ENCODE data around the gene SHC1.

Gene SHC1

DNA sequence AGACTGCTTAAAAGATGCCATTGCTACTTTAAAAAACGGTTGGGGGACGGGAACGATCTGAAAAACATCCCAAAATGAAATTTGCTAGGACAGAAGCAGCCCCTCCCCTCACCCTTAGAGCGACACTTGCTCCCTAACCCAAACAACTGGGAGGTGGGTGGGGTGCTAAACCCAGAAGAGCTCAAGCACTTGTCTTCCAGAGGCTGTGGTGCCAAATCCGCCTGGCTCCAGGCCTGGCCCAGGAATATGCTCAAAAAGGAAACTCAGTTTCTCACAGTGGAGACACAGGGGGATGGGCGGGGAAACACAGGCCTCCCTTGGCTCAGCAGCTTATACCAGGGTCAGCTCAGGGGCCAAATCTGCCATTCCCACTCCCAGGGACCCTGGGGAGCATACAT is 14.0 kb downstream of the SHC1 start:
- DNase-seq, result no peak

DNA sequence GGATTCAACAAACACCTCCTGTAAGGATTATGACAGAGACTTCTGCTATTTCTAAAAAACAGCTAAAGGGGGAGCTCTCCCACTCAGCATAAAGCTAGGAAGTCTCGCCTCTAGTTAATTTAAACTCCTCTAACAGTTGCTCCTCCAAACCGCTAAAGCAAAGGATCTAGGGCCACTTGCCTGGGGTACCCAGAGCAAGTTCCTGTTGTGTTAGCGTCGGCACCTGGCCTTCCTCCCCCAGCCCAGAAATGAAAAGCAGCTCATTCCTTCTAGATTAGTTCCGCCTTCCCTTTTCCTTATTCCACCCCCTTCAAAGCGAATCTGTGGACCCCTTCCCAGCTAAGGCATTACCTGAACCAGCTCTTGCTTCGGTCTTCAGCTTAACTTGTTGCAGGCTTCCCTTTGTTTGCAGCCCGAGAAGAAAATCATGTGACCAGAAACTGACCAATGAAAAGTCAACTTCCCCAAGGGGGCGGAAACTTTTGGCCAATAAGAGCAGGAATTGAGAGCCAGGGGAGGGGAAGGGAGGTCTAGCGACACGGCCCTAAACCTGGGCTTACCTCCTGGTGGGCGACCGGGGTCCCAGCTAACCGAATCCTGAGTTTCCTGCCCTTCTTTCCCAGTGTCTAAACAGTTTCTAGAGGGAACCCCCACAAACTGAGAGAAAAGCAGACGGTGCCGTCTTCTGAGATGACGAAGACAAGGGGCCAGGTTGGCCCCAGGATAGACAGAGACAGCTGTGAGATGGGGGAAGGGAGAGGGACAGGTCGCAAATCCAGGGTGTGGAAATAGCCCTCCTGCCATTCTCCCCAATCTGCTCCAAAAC is 14.6 kb downstream of the SHC1 start, which contains the start of gene PBXIP1:
PBXIP1 (minus strand) TSS at position 382 of the 826 bp plus-strand sequence. CDS start 2,378 bp downstream, outside the sequence.
- peak; percentile 81 for DNase-seq

DNA sequence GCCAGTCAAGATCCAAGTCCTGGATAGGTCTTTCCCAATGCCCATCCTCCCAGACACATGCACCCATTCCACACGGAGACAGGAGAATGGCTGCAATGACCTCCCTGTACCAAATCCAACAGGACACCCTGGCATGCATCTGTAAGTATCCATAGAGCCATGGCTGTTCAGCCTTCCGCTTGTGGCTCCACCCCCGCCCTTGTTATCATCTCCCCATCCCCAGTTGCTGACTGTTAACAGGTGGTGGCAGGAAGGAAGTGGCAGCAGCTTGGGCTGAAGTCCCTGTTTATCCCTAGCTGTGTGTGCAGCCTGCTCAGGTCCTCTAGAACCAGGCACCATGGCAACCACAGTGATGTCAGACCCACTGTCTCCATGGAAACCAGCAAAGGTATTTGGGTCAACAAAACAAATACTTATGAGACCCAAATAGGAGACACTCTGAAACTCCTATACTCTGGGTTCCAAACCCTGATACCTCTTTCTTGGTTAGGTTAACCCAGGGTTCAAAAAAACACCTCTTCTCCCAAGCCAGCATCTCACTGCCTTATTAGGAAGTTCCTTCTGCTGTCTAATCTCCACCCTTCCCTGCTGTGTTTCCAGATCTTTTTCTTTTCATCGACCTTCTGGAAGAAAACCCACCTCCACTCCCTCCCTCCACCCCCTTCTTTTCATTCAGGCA is 15.4 kb downstream of the SHC1 start:
- peak; percentile 85 for DNase-seq

DNA sequence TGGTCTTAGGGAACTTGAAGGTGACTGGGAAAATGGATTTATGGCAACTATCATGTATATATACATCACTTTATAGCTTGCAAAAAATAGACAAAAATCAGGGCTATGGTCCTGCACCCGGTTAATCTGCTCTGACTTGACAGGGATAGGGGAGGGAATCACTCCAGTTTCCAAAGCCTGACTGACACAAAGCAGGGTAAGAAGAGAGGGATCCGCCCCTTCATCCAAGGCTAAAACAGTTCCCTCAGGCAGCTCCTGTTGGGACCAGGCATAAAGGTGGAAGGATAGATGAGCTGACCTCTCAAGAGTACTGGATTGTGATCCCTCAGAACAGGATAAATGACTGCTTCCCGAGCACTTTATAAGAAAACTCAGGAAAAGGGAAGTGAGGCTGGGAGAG is 16.0 kb downstream of the SHC1 start:
- DNase-seq, result no peak

DNA sequence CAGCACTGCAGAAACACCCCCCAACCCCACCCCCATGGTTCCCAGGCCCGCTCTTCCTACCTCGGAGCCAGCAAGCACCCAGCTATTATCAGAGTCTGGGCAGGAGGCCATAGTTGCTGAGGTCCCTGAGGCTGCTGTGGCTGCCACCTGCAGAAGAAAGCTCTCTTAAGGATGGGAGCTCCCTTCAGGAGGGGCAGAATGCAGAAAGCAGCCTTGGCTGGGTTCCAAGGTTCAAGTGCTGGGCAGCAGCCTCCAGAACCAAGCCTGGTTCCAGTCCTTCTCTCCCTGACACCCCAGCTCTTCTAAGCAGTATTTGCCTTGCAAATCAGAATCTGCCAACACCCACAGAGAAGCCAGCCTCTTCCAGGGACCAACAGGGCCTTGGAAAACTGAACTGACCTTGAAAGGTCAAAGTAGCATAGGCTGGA is 16.9 kb downstream of the SHC1 start:
- no peak for DNase-seq

DNA sequence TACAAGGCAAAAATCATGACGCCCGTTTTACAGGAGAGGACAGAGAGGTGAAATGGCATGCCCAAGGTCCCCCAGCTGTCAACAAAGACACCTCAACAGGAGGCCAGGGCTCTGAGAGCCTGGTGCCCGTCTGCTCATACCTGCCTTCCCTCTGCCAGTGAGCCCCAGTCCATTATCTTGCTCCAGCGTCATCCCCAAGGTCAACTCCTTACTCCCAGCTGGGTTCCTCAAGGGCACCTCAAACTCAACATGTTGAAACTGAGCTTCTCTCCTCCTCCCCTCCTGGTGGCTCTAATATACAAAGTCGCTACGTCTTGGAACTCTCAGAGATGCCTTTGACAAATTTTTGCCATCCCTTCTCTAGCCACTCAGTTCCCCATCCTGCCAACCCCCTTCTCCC is 17.9 kb downstream of the SHC1 start:
- no peak for DNase-seq

DNA sequence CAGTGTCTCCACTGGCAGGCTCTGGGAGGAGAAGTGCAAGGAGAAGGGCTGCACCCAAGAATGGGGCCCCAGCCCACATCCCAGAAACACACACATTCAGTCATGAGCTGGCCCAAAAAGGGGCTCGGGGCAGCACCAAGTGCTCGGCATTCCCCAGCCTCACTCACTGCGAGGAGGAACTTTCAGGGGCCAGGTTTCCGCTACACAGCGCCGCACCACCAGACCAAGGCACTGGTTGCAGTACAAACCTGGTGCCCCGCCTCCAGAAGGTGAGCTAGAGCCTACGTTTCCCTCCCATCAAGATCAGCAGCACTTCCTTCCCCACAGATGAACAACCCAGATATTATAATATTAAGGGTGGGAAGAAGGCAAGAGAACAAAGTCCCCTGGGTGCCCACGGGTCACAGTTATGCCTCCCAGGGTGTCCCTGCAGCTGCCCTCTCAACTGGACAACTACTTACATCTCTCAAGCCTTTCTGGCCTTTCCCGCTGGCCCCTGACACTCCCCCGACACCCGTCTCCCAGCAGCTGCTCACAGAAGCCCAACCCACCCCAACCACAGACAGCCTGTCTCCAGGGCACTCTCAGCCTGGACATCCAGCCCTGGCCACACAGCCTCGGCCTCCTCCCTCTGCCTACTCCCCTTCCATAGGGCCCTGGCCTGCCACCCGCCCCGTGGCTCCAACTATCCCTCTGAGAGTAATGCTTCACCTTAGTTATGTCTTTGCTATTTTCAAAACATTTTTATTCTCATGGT is 18.5 kb downstream of the SHC1 start:
- DNase-seq, result peak; percentile 67

DNA sequence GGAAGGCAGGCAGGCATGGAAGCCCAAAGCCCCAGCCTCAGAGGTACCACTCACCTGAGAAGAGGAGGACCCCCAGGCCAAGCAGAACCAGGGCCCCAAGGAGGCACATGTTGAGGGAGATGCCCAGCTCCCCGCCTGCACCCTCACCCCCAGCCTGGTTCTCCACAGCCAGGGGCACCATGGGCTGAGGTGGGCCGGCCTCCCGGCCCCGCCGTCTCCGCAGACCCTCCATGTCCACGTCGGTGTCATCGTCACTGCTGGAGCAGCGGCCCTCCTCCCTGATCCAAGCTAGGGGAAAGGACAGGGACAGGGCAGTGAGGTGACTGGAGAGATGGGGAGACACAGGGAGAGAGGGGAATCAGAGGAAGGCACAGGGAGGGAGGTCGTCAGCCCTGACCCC is 22.5 kb downstream of the SHC1 start:
- no peak for DNase-seq

DNA sequence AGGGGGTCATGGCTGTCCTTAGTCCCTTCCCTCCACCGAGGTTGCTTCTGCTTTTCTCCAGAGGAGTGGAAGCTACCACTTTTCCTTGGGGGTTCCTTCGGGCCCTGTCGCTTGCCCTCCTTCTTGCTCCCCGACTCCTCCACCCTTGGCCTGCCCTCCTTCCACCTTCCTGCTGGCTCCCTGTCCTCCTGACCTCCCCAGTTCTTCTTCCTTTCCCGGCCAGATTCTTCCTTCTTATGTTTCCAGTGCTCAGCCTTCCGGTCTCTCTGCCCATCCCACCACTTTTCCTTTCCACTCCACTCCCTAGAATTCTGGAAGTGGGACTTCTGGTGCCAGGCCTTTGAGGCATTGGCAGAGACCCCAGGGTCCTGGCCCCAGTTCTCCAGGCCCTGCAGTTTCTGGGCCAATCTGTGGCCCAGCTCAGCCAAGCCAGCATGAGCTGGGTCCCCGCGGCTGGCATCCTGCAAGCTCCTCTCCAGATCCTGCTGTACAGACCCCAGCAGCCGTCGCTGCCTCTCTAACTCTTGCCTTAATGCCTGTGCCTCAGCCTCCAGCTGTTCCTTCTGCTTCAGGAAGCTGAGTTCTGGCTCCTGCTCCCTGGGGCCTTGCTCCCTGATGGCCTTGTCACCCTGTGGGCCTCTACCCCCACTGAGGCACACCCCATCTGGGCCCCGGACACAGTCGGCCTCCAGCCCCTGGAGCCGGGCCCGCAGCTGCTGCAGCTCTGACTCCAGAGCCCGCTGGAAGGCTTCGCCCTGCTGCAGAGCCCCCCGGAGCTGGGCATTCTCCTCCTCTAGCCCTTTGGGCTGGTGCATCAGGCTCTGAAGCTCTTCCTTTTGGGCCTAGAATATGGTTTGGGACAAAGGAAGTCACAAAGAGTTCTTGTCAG is 24.3 kb downstream of the SHC1 start:
- DNase-seq, result no peak

DNA sequence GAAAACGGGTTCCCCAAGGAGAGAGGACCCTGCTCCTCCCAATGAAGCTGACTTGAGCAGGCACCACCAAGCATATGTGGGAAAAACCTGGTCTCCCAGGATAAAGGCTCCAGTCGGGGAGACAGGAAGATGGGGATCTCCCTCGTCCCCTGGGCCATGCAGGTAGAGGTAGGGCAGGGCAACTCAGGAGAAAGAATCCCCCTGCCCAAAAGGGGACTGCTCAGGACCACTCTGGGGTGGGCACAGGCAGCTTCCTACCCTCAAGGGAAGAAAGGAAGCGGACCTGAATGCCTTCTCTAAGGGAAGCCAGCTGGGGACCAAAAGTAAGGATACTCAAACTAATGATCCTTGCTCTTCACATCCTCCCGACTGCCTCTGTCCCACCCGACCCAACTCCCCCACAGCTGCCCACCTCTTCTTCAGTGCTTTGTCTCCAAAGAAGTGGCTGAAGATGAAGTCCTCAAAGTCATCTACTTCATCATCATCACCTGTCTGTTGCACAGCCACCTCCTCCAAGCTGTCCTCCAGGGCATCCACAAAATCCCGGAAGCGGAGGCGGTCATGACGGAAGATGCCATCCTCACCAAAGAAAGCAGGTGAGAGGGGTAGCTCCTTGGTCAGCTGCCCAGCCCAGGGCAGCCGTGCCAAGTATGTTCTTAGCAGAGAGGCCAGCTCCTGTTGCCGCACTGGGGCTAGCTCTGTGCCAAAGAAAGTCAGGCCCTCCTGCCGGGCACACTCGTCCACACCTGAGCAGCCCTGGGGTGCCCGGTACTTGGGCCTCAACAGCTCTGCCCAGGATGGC is 25.2 kb downstream of the SHC1 start:
- no peak for DNase-seq

DNA sequence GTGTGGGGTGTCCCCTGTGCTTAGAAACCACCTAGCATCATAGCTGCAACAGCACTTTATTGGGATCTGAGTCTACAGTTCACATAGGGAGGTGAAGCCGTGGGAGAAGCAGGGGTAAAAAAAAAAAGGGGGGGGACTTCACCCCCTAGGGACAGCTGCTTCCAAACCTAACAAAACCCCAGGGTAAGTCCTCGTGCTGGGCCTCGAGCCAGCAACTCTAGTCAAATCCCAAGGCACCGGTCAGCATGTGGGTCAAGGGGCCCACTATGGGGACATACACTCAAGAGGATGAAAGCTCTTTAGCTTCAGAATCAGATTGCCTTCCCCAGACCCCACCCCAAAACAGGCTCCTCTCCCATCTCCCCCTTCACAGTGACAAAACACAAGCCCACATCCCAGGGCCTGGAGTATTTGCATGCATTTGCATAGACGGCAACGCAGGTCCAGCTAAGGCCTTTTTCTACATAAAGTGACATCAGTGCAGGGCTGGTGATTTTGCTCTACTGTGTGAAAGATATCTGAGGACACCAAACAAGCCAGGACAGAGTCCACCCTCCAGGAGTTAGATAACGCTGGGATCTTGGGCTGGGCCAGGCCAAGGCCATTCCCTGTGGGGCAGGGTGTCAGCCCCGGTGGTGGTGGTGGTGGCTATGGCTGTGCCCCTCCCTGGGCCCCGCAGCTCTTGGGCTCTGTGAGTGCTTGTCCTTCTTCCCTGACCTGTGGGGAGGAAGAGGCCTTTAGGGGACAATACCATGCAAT is 26.0 kb downstream of the SHC1 start:
- DNase-seq, result no peak

DNA sequence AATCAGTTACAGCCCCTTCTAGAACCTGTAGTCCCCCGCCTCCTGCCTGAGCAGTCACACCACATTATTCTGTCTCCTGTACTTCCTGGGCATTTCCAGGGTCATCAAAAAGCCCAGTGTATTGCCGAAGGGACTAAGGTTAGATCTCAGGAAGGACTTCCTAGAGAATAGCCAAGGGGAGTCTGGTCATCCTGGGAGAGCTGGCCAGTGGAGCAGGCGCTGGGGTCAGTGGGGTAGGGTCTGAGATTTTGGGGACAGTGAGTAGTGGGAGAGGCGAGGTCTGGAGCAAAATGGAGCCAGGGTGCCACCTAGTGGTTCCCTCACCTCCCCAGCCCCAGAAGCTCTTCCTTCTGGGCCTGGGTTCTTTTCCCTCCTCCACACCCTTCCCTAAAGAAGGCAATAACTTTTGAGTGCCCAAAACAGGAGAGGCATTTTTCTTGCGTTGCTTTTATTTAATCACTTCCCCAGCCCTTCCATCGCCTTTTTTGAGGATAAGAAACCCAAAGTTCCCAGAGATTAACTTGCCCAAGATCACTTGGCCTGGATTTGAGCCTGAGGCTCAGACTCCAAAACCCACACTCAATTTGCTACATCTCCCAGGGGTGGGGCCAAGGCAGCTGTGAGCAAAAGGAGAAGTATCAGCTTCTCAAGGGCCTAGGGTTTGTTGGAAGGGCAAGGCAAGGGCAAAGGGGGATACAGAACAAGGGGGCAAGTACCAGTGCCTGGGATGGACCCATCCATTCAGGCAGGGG is 26.7 kb downstream of the SHC1 start:
- DNase-seq, result peak; percentile 51

DNA sequence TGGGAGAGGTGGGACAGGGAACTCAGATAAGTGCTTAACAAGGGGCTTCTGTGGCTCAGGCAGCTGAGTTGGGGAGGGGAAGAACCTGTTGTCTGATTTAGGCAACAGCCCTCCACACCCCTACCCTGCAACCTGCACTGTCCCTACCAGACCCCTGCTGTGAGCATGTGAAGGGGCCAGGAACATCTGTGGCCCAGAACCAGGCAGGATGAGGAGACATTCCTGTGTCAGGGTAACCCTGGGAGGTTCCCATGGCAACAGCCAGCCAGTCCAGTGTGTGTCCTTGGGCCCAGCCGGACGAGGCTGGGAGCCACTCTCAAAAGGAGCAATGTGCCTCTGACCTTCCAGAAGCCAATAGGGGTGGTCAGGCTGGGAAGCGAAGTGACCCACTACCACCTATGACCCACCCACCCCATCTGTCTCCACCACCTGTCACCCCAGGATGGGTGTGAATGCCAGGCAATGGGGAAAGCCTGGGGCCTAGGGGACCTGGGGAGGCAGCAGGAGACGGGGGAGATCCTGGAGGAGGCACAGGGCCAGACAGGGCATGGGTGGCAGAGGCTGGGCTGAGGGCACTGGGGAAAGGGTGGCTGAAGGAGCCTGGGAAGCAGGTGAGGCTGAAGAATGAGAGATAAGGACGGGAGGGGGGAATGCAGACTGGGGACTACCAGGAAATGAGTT is 29.1 kb downstream of the SHC1 start:
- no peak for DNase-seq

DNA sequence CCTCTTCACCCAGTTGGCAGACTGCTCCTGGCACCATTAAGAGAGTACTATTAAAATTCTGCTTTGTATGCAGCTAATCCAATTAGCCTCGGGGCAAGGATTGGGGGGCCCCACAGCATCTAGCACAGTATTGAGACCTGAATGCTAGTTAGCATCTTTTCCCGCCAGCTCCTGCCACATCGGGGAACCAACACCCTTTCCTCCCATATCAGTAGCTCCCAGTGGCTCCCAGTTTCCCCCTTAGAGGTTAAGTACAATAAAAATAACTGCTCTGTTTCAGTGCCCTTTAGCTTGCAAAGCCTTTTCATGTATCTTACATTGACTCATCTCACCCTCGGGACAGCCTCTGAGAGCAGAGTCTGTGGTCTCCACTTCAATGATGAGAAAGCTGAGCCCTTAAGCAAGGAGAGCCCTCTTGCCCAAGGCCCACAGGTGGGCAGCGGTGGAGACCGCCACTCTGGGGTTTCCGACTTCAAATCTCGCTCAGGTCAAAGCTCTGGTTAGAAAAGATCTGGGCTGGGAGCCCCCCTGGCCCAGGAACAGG is 29.8 kb downstream of the SHC1 start:
- DNase-seq, result no peak

DNA sequence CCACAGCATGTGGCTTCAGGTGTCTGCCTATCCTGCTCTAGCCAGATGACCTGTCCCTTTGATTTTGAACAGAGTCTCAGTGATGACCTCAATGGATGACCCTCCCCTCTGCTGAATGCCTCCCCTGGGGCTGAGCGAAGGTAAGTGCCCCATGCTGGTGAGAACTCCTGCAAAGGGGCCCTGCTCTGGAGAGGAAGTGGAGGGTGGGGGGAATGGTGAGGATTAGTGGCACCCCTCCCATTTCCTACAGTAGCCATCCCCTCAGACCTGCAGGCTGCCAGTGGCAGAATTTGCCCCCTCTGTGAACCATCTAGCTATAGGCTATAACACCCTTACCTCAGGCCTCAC is 30.4 kb downstream of the SHC1 start:
- DNase-seq, result no peak

DNA sequence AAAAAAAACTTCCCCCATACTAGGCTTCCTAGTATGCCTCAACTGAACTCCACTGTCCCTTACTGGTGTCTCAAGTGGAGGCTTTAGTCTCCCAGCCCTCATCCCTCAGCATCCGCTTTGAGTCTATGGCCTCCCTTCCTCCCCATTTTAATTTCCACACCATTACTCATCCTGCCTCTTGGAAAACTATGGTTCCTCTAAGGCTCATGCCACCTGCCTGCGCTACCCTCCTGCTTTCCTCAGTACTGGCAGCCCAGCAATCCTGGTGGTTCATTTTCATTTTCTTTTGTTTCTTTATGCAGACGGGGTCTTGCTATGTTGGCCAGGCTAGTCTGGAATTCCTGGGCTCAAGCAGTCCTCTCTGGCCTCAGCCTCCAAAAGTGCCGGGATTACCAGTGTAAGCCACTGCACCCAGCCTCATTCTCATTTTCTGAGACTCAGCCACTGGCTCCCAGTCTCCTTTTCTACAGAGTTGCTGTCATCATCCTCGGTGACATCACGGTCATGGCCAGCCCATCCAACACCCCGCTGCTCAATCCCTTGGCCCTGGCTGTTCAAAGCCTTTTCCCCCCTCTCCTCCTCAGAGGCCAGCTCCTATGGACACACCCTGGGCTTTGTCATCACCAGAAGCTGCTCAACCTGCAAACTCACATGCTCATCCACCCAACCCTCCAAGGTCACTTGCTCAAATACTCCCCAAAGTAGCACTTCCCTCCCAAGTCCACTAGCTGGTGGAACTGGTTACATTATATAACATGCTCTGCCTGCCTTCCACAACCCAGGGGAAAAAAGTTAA is 31.7 kb downstream of the SHC1 start:
- DNase-seq, result no peak

DNA sequence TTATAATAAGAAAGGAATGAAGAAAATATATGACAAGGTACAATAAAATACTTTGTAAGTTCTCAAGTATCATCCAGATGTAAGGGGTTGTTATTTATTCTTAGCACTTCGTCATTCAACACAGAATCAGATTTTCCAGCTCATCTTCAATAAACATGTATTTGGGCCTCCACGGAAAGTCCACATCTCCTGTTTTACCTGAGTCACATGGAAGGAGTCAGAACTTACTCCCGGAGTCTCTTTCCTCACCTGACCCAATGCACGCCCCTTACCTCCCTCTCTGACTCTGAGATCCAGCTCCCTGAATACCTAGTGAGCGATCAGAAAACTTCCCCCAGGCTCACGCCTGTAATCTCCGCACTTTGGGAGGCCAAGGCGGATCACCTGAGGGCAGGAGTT is 32.6 kb downstream of the SHC1 start:
- DNase-seq, result no peak

Measured in activated naive CD4-positive, alpha-beta T cell treated with Interleukin-2 at 50 U/mL for 16 hours (primary cell).